ENCODE data around the gene FRRS1L.
"Not testable (repeated sequence)": the region's sequence is repeated elsewhere in the genome, so short reads cannot be mapped to it uniquely, and the experiment has no call there.

Gene FRRS1L

GRCh38 chr9:109129470-109130197 is 37.4 kb downstream of the FRRS1L start:
- DNase-seq: no peak

DNA sequence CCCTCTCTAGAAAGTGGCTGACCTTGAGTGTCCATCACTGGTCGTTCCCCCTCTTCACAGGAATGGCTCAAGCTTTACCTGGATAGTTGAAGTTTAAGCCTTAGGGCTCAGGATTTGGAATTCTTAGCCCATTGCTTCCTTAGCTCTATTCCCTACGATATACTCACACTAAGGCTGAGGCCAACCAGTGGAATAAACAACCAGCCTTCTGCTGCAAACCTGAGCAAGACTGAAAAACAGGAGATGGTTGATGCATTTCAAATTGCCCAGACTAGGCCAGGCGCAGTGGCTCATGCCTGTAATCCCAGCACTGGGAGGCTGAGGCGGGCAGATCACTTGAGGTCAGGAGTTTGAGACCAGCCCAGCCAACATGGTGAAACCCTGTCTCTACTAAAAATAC is 40.4 kb downstream of the FRRS1L start:
- not testable (repeated sequence) for DNase-seq

DNA sequence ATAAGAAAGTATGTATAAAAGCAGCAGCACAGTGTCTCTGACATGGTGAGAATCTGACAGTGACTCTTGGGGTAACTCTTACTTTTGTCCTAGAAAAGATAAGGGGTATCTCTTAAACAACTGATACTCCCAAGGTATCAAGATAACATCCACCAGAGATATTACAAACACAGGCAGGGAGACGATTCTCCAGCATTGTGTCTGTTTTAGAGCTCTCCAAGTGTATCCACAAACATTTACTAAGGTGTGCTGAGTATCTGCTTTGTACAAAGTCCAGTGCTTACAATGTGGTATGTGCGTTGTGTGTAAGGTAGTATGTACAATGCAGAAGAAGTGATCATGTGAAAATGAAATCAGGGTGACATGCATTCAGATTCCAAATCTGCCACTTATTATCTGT is 42.9 kb downstream of the FRRS1L start:
- no peak for DNase-seq

DNA sequence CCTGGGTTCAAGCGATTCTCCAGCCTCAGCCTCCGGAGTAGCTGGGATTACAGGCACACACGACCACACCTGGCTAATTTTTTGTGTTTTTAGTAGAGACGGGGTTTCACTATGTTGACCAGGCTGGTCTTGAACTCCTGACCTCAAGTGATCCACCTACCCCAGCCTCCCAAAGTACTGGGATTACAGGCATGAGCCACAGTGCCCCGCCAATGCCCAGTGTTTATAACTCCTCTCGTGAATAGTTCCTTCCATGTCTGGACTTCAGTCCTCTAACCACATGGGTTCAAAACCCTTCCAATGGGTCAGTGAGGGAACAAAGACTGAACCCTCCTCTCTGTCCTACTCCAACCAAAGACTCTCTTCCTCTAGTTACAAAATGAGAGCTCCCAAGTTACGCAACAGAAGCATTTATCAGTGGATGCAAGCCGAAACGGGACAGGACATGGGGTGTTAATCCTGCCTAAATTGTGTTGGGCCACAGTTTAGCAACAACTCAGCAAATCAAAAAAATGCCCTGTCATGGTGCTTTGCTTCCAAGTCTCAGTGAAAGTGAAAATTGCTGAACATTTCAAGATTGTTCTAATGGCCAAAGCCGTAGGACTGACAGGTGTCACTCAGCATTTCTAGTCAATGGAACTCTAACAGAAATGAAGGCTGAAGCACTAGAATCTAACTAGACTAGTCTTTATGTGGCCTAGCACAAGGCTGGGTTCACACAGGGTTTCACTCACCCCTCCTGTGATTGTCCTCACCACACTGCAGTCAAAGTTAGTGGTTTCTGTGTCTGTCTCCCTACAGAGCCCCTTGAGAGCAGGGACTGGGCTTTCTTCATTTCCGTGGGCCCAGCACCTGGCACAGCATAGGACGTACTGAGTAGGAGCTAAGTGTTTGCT is 44.1 kb downstream of the FRRS1L start:
- no peak for DNase-seq

DNA sequence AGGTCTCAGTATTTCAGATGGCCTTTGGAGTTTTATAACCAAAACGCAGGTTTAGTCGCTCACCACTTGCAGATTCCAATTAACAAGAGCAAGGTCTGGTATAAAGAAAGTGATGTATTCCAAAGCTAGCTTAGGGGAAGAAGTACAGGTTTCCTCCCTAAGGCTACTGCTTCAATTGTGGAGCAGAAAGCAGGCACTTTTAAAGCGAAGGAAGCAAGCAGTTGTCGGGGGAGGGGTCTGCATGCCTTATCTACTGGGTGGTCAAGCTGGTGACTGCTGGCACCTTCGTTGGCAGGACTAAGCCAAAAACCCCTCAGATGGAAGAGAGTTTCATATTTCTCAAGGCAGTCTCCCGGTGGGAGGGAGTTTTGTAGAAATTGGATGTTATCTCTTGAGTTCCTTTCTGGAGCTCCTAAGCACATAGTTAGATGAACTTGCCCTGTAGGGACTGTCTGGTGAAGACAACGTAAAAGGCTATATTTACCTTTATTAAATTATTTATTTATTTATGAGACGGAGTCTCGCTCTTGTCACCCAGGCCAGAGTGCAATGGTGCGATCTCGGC is 45.7 kb downstream of the FRRS1L start:
- DNase-seq: no peak

DNA sequence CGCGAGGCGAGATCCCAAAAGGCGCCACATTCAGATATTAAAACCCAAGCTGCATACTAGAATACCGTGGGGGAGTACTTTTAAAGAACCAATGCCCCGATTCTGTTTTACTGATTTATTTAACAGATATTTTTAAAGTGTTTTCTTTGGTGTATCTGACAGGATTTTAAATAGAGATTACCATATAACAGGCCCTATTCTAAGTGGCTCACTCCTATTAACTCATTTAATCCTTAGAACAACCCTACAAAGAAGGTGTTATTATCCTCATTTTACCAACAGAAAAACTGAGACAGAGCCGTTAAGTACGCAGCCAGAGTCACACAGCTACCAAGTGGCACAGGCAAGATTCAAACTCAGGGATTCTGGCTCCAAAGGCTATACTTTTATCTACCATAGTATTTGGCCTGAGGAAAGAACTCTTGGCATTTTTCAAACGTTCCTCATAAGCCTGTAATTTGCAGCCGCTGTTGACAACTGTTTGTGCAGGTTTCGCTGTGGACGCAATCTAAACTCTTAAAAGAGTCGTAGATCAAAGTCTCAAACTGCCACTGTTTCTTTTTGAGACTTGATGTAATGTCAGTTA is 46.8 kb downstream of the FRRS1L start:
- no peak for DNase-seq

DNA sequence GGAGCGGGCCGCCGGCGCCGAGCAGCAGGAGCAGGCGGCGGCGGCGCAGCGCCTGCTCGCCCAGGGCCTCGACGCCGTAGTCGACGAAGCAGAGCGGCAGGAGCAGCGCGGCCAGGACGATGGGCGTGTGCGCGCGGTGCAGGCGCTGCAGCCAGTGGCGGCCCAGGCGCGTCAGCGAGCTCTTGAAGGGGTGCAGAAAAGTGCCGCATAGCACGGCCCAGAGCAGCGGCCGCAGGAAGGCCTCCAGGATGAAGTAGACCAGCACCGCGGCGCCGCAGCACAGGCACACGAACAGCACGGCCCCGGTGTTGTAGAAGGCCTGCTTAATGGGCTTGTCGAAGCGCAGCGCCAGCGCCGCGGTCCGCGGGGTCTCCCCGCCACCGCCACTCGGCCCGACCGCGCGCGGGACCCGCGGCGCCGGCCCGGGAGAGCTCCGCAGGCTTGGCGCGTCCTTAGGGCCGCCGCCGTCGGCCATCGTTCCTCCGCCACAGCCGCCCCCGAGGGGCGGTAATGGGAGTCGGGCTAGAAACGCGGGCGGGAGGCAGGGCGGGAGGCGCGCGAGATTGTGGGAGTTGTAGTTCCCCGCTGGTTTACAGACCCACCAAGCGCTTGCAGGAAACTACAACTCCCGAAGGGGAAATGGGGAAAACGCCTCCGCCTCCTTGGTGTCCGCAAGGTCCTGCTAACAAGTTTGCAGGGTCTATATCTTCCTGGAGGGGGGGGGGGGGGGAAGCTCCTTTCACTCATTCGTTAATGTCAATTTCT is 47.4 kb downstream of the FRRS1L start, which contains the start of gene TMEM245:
Gene TMEM245 (minus strand): TSS at position 509 of the 765 bp plus-strand sequence. CDS start 34 bp downstream, at position 475.
- peak; percentile 91 for DNase-seq

GRCh38 chr9:109118808-109119438 is 48.1 kb downstream of the FRRS1L start:
- DNase-seq: no peak

- DNase-seq: peak; percentile 32
Measured at GRCh38 chr9:109117856-109118807, 48.9 kb downstream of the FRRS1L start.

GRCh38 chr9:109115931-109116526 is 51.0 kb downstream of the FRRS1L start:
- DNase-seq: no peak

DNA sequence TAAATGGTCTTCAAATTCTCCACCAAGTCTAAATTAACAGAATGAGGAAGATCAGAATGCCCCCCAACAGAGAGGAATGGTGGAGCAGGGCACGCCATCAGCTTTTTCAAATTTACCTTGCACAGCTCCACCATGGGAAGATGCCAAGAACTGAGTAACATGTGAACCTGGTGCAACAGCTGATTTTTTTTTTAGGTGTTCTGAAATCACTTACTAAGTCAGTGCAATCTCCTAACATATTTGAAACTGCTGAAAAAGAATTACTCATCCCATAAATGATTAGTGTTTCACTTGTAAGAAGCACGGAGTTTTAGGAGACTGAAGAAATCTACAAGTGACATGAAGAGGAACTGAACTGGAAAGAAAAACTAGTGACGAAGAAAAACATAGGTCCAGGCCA is 52.4 kb downstream of the FRRS1L start:
- no peak for DNase-seq

- no peak for DNase-seq
Measured at GRCh38 chr9:109113892-109114609, 53.0 kb downstream of the FRRS1L start.

GRCh38 chr9:109113254-109113653 is 53.8 kb downstream of the FRRS1L start:
- no peak for DNase-seq

DNA sequence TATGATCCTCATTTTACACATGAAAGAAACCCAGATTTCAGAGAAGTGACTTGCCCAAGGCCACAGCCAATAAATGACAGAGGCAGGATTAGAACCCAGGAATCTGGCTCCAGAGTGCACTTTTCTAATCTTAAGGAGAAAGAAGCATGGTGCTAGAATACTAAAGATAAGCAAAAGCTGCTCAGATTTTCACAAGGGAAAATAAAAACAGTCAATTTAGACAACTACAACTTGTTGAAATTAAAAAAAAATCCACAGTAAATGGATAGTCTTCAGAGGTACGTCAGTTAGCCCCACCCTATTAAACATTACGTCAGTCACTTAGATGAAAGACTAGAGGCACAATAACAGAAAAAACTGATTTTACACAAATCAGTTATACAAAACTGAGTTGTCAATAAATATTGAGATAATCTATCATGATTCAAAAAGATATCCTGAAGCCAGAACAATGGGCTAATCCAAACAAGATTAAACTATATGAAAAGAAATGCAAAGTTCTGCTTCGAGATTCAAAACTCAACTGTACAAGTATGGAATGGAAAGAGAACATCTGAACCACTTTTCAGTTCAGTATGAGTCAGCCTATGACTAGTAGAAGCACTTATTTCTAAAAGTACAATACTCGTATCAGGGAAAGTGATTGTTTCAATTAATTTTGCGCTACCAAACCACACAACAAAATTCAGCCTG is 56.6 kb downstream of the FRRS1L start:
- DNase-seq: no peak

DNA sequence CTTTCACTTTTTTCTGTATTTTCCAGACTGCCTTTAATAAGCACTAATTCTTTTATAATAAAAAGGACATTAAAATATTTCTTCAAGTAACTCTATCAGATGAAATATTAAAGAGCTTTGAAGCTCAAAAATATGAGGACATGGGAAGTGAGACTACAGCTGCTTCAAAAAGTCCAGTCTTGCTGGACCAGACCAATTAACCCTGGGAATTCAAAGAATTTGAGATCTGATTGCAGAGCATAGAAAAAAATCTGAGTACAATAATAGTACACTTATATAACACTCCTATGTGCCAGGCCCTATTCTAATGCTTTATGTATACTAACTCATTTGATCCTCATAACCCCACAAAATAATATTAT is 57.1 kb downstream of the FRRS1L start:
- DNase-seq: no peak

DNA sequence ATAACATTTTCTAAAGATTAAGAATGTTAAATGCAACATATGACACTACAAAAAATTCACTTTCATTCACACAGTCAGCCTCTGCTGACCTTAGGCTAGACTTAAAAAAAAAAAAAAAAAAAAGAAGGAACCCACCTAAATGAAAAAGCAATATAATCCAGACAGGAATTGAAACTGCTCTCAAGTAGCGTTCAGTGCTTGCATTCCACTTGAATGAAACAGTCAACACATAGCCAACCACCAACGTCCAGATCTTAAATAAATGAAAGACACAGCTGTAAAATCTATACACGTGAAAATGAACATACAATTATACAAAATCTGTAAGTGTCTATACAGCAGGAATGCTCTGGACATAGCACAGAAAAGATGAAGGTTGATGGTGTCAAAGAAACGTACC is 58.7 kb downstream of the FRRS1L start:
- no peak for DNase-seq

DNA sequence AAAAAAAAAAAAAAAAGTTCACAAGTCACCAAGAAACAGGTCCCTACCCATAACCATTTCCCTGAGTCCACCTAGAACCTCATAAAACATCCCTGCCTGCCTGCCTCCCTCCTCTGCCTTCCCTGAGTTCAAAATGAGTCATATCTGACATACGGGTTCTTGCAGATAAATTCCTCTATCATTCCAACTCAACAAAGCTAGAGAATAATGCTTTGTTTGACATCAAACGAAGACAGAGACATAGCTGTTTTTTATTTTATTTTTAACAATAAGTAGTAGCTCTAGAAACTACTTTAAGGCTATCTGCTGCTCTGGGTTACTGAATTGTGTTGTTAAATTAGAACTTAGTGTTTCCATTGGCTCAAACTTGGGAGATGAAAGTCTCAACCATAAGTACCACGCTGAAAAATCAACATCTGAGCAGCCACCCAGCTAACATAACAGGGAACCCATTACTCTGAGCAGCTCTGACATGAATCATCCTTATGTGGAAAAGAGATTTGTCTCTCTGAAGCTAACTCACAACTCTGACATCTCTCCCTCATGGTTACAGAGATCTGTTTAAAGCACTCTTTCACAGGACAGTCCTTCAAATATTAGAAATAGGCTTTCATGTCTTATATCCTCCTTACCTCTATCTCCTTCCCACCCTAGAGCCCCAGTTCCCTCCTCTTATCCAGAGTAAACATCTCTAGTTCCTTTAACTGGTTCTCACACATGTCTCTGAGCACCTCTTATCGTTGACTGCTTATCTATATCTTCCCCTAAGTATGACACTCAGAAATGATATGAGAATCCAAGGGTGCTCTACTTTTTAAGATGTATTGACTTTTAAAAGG is 59.4 kb downstream of the FRRS1L start:
- no peak for DNase-seq

GRCh38 chr9:109101810-109102209 is 65.2 kb downstream of the FRRS1L start:
- no peak for DNase-seq
